Gastroesophageal sphincter (tissue), 4 donors: ENCODE results near the gene TAF11. TPM values are rescaled to one million over a fixed set of nuclear protein-coding genes. Genes with fewer than 3 reads are reported as not detected.

Experiments used
- ATAC-seq: fragments of 150-250 bp; one replicate; pipeline ENCODE4 v1.9.1; 2016; ENCODE audit warnings: mild to moderate bottlenecking, moderate library complexity
- H3K27ac ChIP-seq, 4 donors: fragments of 200-600 bp; sonication (generic) in 3 of 4; 1 replicate in 3 of 4; 2 replicates in 1 of 4; pipeline ENCODE4 v1.5.1; 2016 to 2019
- H3K27me3 ChIP-seq: fragments of 200-600 bp; sonication (generic); one replicate; pipeline ENCODE4 v1.5.1; 2019
- H3K36me3 ChIP-seq, 2 donors: fragments of 200-600 bp; sonication (generic); one replicate each; pipeline ENCODE4 v1.5.1; 2019; ENCODE audit warnings: control low read depth in 1 of 2
- H3K4me1 ChIP-seq, 3 donors: fragments of 200-600 bp; sonication (generic); 1 replicate in 2 of 3; 2 replicates in 1 of 3; pipeline ENCODE4 v1.5.1; 2016 to 2019; ENCODE audit warnings: control low read depth in 2 of 3
- H3K4me3 ChIP-seq, 2 donors: fragments of 200-600 bp; sonication (generic); one replicate each; pipeline ENCODE4 v1.5.1; 2019; ENCODE audit warnings: mild to moderate bottlenecking in 1 of 2, moderate library complexity in 1 of 2
- H3K9me3 ChIP-seq, 3 donors: fragments of 200-600 bp; sonication (generic); one replicate each; pipeline ENCODE4 v1.5.1; 2017 to 2019; ENCODE audit warnings: control low read depth in 2 of 3
- EP300 ChIP-seq: sonication (generic); formaldehyde crosslinking; IDR thresholded peaks from one replicate; pipeline ENCODE4 v1.6.1; 2017; ENCODE audit warnings: antibody characterized with exemption, mild to moderate bottlenecking
- POLR2A ChIP-seq, 2 donors: fragments of 450-650 bp; IDR thresholded peaks; one replicate each; pipeline ENCODE4 v1.6.1; 2017; ENCODE audit warnings: antibody characterized with exemption in 2 of 2, mild to moderate bottlenecking in 2 of 2, moderate library complexity in 1 of 2
- POLR2AphosphoS5 ChIP-seq: sonication (generic); formaldehyde crosslinking; IDR thresholded peaks from one replicate; pipeline ENCODE4 v1.6.1; 2017; ENCODE audit warnings: antibody characterized with exemption
- WGBS, 2 donors: methylation state at CpG; one replicate each; pipeline ENCODE4 v1.1.5; 2018; ENCODE audit warnings: low coverage in 1 of 2; 5-methylcytosine and 5-hydroxymethylcytosine counted together
- total RNA-seq, 4 donors: library from RNA; depleted of rRNA; stranded (reverse); fragments of >200 nt; gene quantifications; one replicate each; pipeline ENCODE4 v1.1.0, GENCODE V29; 2016
- TF ChIP-seq, protein P1 (sequence below), 4 experiments: fragments of 200-600 bp in 2 of 4; fragments of 450-650 bp in 2 of 4; sonication (generic) in 1 of 4; IDR thresholded peaks; one replicate each; pipeline ENCODE4 v1.5.1; 2017 to 2019; ENCODE audit warnings: antibody characterized with exemption in 4 of 4, mild to moderate bottlenecking in 2 of 4, moderate library complexity in 2 of 4

Gene TAF11
- total RNA-seq, 4 donors from 2014 or later, result 20.9 to 25.6 (median 23.2) TPM

DNA sequence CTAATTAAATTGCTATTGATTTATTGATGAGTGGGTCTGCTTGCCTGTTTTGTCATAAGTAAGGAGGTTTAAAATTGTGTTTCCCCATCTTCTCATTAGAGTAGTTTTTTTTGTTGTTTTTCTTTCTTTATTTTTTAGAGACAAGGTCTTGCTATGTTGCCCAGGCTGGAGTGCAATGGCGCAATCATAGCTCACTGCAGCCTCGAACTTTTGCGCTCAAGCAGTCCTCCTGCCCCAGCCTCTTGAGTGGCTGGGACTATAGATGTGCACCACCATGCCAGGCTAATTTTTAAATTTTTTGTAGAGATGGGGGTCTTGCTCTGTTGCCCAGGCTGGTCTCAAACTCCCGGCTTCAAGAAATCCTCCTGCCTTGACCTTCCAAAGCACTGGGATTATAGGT lies 32.3 kb upstream of the TAF11 start:
- H3K4me3 ChIP-seq, result no peak overlapping the region
- no peaks in the 10 kb centered on the region for H3K27me3 ChIP-seq
- no peak overlapping the region for H3K27ac ChIP-seq
- H3K9me3 ChIP-seq, result no peaks in the 10 kb centered on the region
- peaks cover 0 to 37% (median 7%) of the 10 kb centered on the region in 3 donors for H3K4me1 ChIP-seq
- WGBS, 2 donors, result 60 to 85% methylated on average over 2 to 4 of the region's 4 CpGs
- TF ChIP-seq POLR2AphosphoS5, result no peak
- no peak for TF ChIP-seq EP300
- TF ChIP-seq POLR2A (IDR thresholded peaks at IDR 0.05), result no peak
- TF ChIP-seq, protein P1, sequence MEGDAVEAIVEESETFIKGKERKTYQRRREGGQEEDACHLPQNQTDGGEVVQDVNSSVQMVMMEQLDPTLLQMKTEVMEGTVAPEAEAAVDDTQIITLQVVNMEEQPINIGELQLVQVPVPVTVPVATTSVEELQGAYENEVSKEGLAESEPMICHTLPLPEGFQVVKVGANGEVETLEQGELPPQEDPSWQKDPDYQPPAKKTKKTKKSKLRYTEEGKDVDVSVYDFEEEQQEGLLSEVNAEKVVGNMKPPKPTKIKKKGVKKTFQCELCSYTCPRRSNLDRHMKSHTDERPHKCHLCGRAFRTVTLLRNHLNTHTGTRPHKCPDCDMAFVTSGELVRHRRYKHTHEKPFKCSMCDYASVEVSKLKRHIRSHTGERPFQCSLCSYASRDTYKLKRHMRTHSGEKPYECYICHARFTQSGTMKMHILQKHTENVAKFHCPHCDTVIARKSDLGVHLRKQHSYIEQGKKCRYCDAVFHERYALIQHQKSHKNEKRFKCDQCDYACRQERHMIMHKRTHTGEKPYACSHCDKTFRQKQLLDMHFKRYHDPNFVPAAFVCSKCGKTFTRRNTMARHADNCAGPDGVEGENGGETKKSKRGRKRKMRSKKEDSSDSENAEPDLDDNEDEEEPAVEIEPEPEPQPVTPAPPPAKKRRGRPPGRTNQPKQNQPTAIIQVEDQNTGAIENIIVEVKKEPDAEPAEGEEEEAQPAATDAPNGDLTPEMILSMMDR (IDR thresholded peaks at IDR 0.05), result no peak
- ATAC-seq, result no peak
- H3K36me3 ChIP-seq, result no peaks in the 10 kb centered on the region

DNA sequence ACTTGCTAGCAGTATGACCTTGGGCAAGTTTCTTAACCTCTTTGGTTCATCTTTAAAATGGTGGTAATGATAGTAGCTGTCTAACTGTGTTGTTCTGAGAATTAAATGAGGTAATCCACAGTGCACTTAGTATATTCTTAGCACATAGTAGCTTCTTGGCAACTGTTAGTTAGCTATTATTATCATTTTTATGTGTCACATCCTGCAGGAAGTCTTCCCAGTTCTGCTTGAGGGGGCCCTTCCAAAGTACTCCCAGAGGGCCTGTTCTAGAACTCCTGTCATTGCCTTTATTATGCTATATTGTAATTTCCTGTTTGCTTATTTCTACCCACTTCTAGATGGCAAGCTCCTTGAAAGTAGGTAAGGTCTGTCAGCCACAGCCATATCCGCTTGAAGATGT lies 31.8 kb upstream of the TAF11 start:
- H3K27me3 ChIP-seq, result no peaks in the 10 kb centered on the region
- peaks cover 0 to 42% (median 7%) of the 10 kb centered on the region in 3 donors for H3K4me1 ChIP-seq
- no peak overlapping the region for H3K4me3 ChIP-seq
- no peak overlapping the region for H3K27ac ChIP-seq
- no peak for TF ChIP-seq POLR2AphosphoS5
- TF ChIP-seq, protein P1 (IDR thresholded peaks at IDR 0.05), result no peak
- no peak for TF ChIP-seq EP300
- TF ChIP-seq POLR2A (IDR thresholded peaks at IDR 0.05), result no peak
- H3K9me3 ChIP-seq, result no peaks in the 10 kb centered on the region
- H3K36me3 ChIP-seq, result no peaks in the 10 kb centered on the region
- 71 to 94% methylated on average over 1 of the region's 1 CpG for WGBS, 2 donors
- ATAC-seq, result peak; percentile 36

DNA sequence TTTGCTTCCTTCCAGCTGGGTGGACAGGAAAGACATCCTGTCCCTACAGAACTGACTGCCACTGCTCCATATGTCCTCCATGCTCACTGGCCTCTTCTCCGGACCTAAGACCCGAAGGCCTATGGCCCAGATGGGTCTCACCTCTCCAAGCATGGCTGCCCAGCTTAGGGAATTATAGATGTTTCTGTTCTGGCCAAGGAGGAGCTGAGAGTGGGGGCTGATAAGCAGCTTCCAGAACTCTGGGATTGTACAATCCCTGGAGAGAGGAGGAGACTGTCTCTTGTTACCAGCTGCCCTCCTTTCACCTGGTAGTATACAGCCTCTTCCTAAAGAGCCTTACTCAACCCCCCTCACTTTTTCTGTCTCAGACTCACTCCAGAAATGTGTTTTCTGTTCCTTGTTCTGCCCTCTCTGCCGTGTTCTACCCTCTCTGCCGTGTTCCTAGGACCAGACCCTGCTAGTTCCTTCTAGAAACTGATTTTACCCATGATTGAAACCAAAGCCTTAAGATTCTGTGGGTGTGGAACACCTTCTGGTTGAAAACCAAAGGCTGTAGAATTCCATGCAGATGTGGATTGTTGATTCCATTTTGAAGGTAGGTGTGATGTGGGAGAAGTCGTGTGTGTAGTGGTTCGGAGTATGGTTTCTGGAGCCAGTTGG lies 29.9 kb upstream of the TAF11 start:
- Histone ChIP-seq H3K36me3 (no peaks in the 10 kb centered on the region), H3K4me1 (peaks cover 0 to 45% (median 7%) of the 10 kb centered on the region in 3 donors), H3K27me3 (no peaks in the 10 kb centered on the region), H3K27ac (peak overlapping the region in 2 of 4 donors; percentile 46 to 65), H3K9me3 (no peaks in the 10 kb centered on the region), H3K4me3 (no peak overlapping the region)
- 78 to 100% methylated on average over 3 to 6 of the region's 6 CpGs for WGBS, 2 donors
- TF ChIP-seq POLR2AphosphoS5 (no peak), POLR2A (IDR thresholded peaks at IDR 0.05) (no peak), EP300 (no peak)
- TF ChIP-seq, protein P1 (IDR thresholded peaks at IDR 0.05), result no peak
- no peak for ATAC-seq

DNA sequence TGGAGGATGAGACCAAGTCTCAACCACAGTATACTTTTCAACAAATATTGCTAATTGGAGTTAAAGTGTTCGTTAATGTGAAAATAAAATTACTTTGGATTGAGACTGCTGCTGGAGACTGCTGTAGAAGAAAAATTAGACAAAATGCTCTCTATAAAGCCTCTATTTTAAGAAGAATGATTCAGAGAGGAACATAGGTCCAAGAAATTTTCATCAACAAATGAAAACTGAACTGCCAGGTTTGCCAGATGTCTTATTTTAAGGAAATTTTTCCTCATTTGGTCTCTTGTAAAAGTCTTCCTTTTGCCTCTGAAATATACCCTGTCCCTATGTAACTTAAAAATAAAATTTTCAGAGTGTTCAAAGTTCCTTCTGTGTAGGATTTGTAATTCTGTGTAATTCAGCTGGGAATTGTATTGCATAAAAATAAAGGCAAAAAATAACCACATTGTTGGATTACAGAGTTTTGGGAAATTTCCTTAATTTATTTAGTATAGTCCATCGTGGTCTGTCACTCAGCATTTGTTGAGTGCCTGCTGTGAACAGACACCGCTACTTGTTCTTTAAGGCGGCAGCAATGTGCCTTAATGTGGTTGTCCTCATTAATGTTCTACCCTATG lies 28.6 kb upstream of the TAF11 start:
- Histone ChIP-seq H3K27me3 (no peaks in the 10 kb centered on the region), H3K27ac (peak overlapping the region in 3 of 4 donors; percentile 46 to 65 (median 48)), H3K9me3 (no peaks in the 10 kb centered on the region), H3K4me1 (peaks cover 0 to 45% (median 7%) of the 10 kb centered on the region in 3 donors), H3K4me3 (no peak overlapping the region), H3K36me3 (no peaks in the 10 kb centered on the region)
- TF ChIP-seq, protein P1 (IDR thresholded peaks at IDR 0.05), result no peak
- TF ChIP-seq POLR2AphosphoS5, result no peak
- whole genome bisulfite sequencing, 2 donors, result 54 to 67% methylated on average over 4 of the region's 4 CpGs
- ATAC-seq, result no peak

DNA sequence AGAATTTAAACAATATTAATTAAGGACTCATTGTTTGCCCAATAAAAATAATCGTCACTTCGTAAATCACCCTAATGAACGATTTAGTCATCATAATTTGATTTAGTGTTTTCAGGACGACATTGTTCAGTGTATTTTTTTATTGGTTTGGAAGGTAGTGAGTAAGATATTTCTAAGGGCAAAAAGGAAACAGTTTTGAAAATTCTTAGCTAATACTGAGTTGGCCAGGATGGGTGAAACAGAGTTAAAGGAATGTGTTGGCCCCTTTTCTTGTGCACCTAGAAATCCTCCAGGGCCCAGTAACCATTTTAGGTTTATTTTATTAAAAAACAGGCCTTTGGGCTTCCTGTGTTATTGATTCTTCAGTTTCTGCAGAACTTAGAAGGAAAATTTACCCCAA lies 26.5 kb upstream of the TAF11 start:
- no peaks in the 10 kb centered on the region for H3K36me3 ChIP-seq
- H3K4me1 ChIP-seq, result peaks cover 0 to 40% (median 7%) of the 10 kb centered on the region in 3 donors
- H3K4me3 ChIP-seq, result no peak overlapping the region
- WGBS, 2 donors, result 87 to 90% methylated on average over 4 of the region's 4 CpGs
- TF ChIP-seq POLR2AphosphoS5 (no peak), EP300 (no peak), POLR2A (IDR thresholded peaks at IDR 0.05) (no peak)
- TF ChIP-seq, protein P1 (IDR thresholded peaks at IDR 0.05), result no peak
- H3K9me3 ChIP-seq, result no peaks in the 10 kb centered on the region
- no peak for ATAC-seq
- no peaks in the 10 kb centered on the region for H3K27me3 ChIP-seq
- H3K27ac ChIP-seq, result no peak overlapping the region
